GM23338 (cell line): ENCODE results near the gene TICAM2. TPM values are rescaled to one million over a fixed set of nuclear protein-coding genes. Genes with fewer than 3 reads are reported as not detected.

Experiments
- ATAC-seq: fragments of 200-7000 bp; cut with Tn5 transposase; 3 replicates; pipeline ENCODE4 v1.9.1; 2020
- DNase-seq: peaks from one replicate; pipeline ENCODE4 v3.0.0-alpha.2; 2015; ENCODE audit warnings: low spot score
- H2AFZ ChIP-seq: fragments of 200-600 bp; sonication (generic); 2 replicates; pipeline ENCODE4 v1.8.0; 2016; ENCODE audit warnings: antibody characterized with exemption, mild to moderate bottlenecking, moderate library complexity
- H3F3A ChIP-seq: fragments of 200-600 bp; sonication (generic); replicated peaks from 2 replicates; pipeline ENCODE4 v1.8.0; 2017; ENCODE audit warnings: antibody characterized with exemption, mixed run types, low read depth
- H3K27ac ChIP-seq: fragments of 200-600 bp; sonication (generic); 2 replicates; pipeline ENCODE4 v1.6.1; 2016; ENCODE audit warnings: low read depth
- H3K27me3 ChIP-seq: fragments of 200-600 bp; sonication (generic); 2 replicates; pipeline ENCODE4 v1.8.0; 2016; ENCODE audit warnings: mild to moderate bottlenecking, mixed run types, moderate library complexity; ENCODE audit not compliant: insufficient read depth
- H3K36me3 ChIP-seq: fragments of 200-600 bp; sonication (generic); 2 replicates; pipeline ENCODE4 v1.8.0; 2016; ENCODE audit warnings: mild to moderate bottlenecking; ENCODE audit not compliant: insufficient read depth
- H3K4me1 ChIP-seq: fragments of 200-600 bp; sonication (generic); 2 replicates; pipeline ENCODE4 v1.8.0; 2016; ENCODE audit warnings: mild to moderate bottlenecking, moderate library complexity; ENCODE audit not compliant: insufficient read depth
- H3K4me2 ChIP-seq: fragments of 200-600 bp; sonication (generic); 2 replicates; pipeline ENCODE4 v1.7.1; 2017; ENCODE audit warnings: mixed run types
- H3K4me3 ChIP-seq: fragments of 200-600 bp; sonication (generic); 2 replicates; pipeline ENCODE4 v1.6.1; 2016; ENCODE audit warnings: mixed run types
- H3K79me2 ChIP-seq: fragments of 200-600 bp; sonication (generic); replicated peaks from 2 replicates; pipeline ENCODE4 v1.8.0; 2017; ENCODE audit warnings: mild to moderate bottlenecking; ENCODE audit not compliant: insufficient read depth
- H3K9me2 ChIP-seq: fragments of 200-600 bp; sonication (generic); 2 replicates; pipeline ENCODE4 v1.8.0; 2017; ENCODE audit not compliant: insufficient read depth
- H4K20me1 ChIP-seq: fragments of 200-600 bp; sonication (generic); replicated peaks from 2 replicates; pipeline ENCODE4 v1.8.0; 2017; ENCODE audit warnings: mild to moderate bottlenecking; ENCODE audit not compliant: insufficient read depth
- H3K27ac Mint-ChIP-seq: 2 replicates; pipeline ENCODE4 v1.8.0; 2020; ENCODE audit warnings: inconsistent platforms, mild to moderate bottlenecking, moderate library complexity, mixed read lengths
- H3K27me3 Mint-ChIP-seq: 3 replicates; pipeline ENCODE4 v1.8.0; 2022; ENCODE audit warnings: low read depth, mild to moderate bottlenecking, moderate library complexity, mixed read lengths, inconsistent platforms; ENCODE audit not compliant: insufficient read depth, poor library complexity
- H3K36me3 Mint-ChIP-seq: 3 replicates; pipeline ENCODE4 v1.8.0; 2021; ENCODE audit warnings: low read depth, mild to moderate bottlenecking, inconsistent platforms, moderate library complexity, mixed read lengths
- H3K4me1 Mint-ChIP-seq: 3 replicates; pipeline ENCODE4 v1.8.0; 2020; ENCODE audit warnings: mild to moderate bottlenecking, inconsistent platforms, mixed read lengths
- H3K4me3 Mint-ChIP-seq: 3 replicates; pipeline ENCODE4 v1.8.0; 2021; ENCODE audit warnings: moderate library complexity, mild to moderate bottlenecking, inconsistent platforms, mixed read lengths
- H3K9me3 Mint-ChIP-seq: 3 replicates; pipeline ENCODE4 v1.8.0; 2020; ENCODE audit warnings: moderate library complexity, mild to moderate bottlenecking, inconsistent platforms, mixed read lengths
- CTCF ChIP-seq, 2 experiments: fragments of 200-600 bp in 1 of 2; sonication (generic) in 1 of 2; conservative IDR thresholded peaks; 2 replicates each; pipeline versions ENCODE4 v1.5.1 to v1.6.1; 2016 to 2017; ENCODE audit warnings: antibody characterized with exemption in 2 of 2, low read depth in 2 of 2, mild to moderate bottlenecking in 2 of 2, moderate library complexity in 1 of 2
- EZH2phosphoT487 ChIP-seq: fragments of 200-600 bp; sonication (generic); IDR thresholded peaks from one replicate; pipeline ENCODE4 v1.8.1; 2018; ENCODE audit warnings: antibody characterized with exemption; ENCODE audit not compliant: unreplicated experiment
- JUNB ChIP-seq: IDR thresholded peaks from one replicate; pipeline ENCODE4 v1.6.1; 2016; ENCODE audit warnings: antibody characterized with exemption; ENCODE audit not compliant: unreplicated experiment
- POLR2AphosphoS5 ChIP-seq: IDR thresholded peaks from 2 replicates; pipeline ENCODE4 v1.6.1; 2016; ENCODE audit warnings: antibody characterized with exemption, low read depth
- STAT1 ChIP-seq: IDR thresholded peaks from one replicate; pipeline ENCODE4 v1.6.1; 2016; ENCODE audit warnings: antibody characterized with exemption; ENCODE audit not compliant: unreplicated experiment
- ZNF331 ChIP-seq: fragments of 250-450 bp; sonication (Bioruptor Pico); IDR thresholded peaks from 2 replicates; pipeline ENCODE4 v1.5.0; 2020; ENCODE audit warnings: low read depth, mild to moderate bottlenecking, moderate library complexity
- ZNF462 ChIP-seq: fragments of 250-450 bp; sonication (Bioruptor Pico); IDR thresholded peaks from 2 replicates; pipeline ENCODE4 v1.5.0; 2020; ENCODE audit warnings: mild to moderate bottlenecking, moderate library complexity
- polyA plus RNA-seq: library from polyadenylated mRNA; unstranded; fragments of >200 nt; fragmentation: Nextera tagmentation; extraction: Ambion mirVana; gene quantifications from 2 replicates; pipeline ENCODE4 v1.2.1, GENCODE V29; 2016
- total RNA-seq: library from RNA; depleted of rRNA; stranded (reverse); fragments of >200 nt; shearing (Covaris generic); gene quantifications from 2 replicates; pipeline ENCODE4 v1.2.3, GENCODE V29; 2014
- TF ChIP-seq, protein P1 (sequence below): IDR thresholded peaks from one replicate; pipeline ENCODE4 v1.6.1; 2018; ENCODE audit warnings: antibody characterized with exemption; ENCODE audit not compliant: unreplicated experiment

The TICAM2 gene
- total and polyA plus RNA-seq, 2 experiments from 2014 or later = 1.0 TPM; not detected in 1

DNA sequence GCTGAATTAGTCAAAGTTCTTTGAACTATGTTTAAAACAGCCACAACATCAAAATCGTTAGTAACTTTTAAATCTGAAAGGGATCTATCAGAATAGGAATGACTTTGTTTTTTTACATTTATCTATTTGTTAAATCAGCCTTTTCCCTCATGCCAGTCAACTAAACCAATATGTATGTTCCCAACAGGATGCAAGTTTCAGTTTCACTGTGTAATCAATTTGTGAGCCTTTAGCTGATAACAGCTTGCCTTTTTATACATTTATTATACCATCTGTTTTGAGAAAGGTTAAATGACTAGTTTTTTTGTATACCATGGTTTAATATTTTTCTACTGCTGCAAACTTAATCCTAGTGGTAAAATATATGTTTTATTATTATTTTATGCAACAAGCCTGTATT is 14.6 kb upstream of the TICAM2 start:
- H3K4me3 Mint-ChIP-seq = no peak overlapping the region
- no peaks in the 10 kb centered on the region for H3K4me1 ChIP-seq

More for the DNA sequence above, 14.6 kb upstream of the TICAM2 start:
- Histone ChIP-seq H3F3A (no peaks in the 10 kb centered on the region), H3K9me2 (no peaks in the 10 kb centered on the region), H3K27me3 (no peaks in the 10 kb centered on the region), H3K4me2 (no peak overlapping the region), H3K79me2 (peaks cover 21% of the 10 kb centered on the region), H3K27ac (no peak overlapping the region), H3K4me3 (no peak overlapping the region), H4K20me1 (no peaks in the 10 kb centered on the region; the same call in 1 of the 2 replicates), H2AFZ (no peak overlapping the region), H3K36me3 (peaks cover 23% of the 10 kb centered on the region; the same call in 1 of the 2 replicates)
- Mint-ChIP-seq H3K4me1 (no peaks in the 10 kb centered on the region), H3K36me3 (peaks cover 38% of the 10 kb centered on the region), H3K9me3 (no peaks in the 10 kb centered on the region), H3K27me3 (peaks cover 3% of the 10 kb centered on the region), H3K27ac (no peak overlapping the region)
- TF ChIP-seq ZNF462 = no peak
- no peak for TF ChIP-seq ZNF331 (CRISPR knock-in tag)
- TF ChIP-seq POLR2AphosphoS5 = no peak
- TF ChIP-seq CTCF (conservative IDR thresholded peaks at IDR 0.05; ENCODE audit: low read depth in 2 of 2) = no peak
- TF ChIP-seq STAT1 = no peak
- no peak for TF ChIP-seq JUNB
- TF ChIP-seq, protein P1, sequence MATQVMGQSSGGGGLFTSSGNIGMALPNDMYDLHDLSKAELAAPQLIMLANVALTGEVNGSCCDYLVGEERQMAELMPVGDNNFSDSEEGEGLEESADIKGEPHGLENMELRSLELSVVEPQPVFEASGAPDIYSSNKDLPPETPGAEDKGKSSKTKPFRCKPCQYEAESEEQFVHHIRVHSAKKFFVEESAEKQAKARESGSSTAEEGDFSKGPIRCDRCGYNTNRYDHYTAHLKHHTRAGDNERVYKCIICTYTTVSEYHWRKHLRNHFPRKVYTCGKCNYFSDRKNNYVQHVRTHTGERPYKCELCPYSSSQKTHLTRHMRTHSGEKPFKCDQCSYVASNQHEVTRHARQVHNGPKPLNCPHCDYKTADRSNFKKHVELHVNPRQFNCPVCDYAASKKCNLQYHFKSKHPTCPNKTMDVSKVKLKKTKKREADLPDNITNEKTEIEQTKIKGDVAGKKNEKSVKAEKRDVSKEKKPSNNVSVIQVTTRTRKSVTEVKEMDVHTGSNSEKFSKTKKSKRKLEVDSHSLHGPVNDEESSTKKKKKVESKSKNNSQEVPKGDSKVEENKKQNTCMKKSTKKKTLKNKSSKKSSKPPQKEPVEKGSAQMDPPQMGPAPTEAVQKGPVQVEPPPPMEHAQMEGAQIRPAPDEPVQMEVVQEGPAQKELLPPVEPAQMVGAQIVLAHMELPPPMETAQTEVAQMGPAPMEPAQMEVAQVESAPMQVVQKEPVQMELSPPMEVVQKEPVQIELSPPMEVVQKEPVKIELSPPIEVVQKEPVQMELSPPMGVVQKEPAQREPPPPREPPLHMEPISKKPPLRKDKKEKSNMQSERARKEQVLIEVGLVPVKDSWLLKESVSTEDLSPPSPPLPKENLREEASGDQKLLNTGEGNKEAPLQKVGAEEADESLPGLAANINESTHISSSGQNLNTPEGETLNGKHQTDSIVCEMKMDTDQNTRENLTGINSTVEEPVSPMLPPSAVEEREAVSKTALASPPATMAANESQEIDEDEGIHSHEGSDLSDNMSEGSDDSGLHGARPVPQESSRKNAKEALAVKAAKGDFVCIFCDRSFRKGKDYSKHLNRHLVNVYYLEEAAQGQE = no peak
- TF ChIP-seq EZH2phosphoT487 = no peak
- DNase-seq (no peak), ATAC-seq (no peak)
